A673 (cell line): Measurements from ENCODE around the gene CCDC57. TPM values are rescaled to one million over a fixed set of nuclear protein-coding genes. Genes with fewer than 3 reads are reported as not detected.

ENCODE experiments used
- BruUV-seq: library from RNA; stranded (reverse); fragments of 400-500 nt; replicated peaks from 2 replicates; lab custom pipeline; 2021; lab: Mats Ljungman, UMichigan
- CTCF ChIA-PET: fragments of 300-600 bp; sonication (Branson Sonifier 250); formaldehyde crosslinking; loops from one replicate; lab custom pipeline; 2022; ENCODE audit warnings: antibody characterized with exemption; lab: Charles Lee
- POLR2A ChIA-PET: fragments of 300-600 bp; sonication (Branson Sonifier 250); formaldehyde crosslinking; loops from one replicate; lab custom pipeline; 2022; ENCODE audit warnings: antibody characterized with exemption; ENCODE audit not compliant: low non-redundant PET; lab: Charles Lee
- DNase-seq: peaks from one replicate; pipeline ENCODE4 v3.0.0-alpha.2; 2015; ENCODE audit warnings: low spot score
- H3K27ac ChIP-seq: fragments of 200-600 bp; sonication (generic); 2 replicates; pipeline ENCODE4 v1.5.1; 2016; ENCODE audit warnings: mixed run types, low read depth, mild to moderate bottlenecking, mixed read lengths, antibody characterized with exemption, low read length; ENCODE audit not compliant: poor library complexity, severe bottlenecking
- H3K27me3 ChIP-seq: fragments of 200-600 bp; sonication (generic); replicated peaks from 2 replicates; pipeline ENCODE4 v1.6.1; 2017; ENCODE audit warnings: mixed run types, low read depth, mild to moderate bottlenecking, mixed read lengths, antibody characterized with exemption, low read length; ENCODE audit not compliant: insufficient read depth, poor library complexity
- H3K36me3 ChIP-seq: fragments of 200-600 bp; sonication (generic); 2 replicates; pipeline ENCODE4 v1.6.1; 2016; ENCODE audit warnings: mixed run types, mild to moderate bottlenecking, mixed read lengths, antibody characterized with exemption, low read length; ENCODE audit not compliant: insufficient read depth, poor library complexity, severe bottlenecking
- H3K4me1 ChIP-seq: fragments of 200-600 bp; sonication (generic); 2 replicates; pipeline ENCODE4 v1.6.1; 2017; ENCODE audit warnings: mixed run types, mild to moderate bottlenecking, mixed read lengths, antibody characterized with exemption, low read length; ENCODE audit not compliant: insufficient read depth, poor library complexity, severe bottlenecking
- H3K4me3 ChIP-seq: fragments of 200-600 bp; sonication (generic); 2 replicates; pipeline ENCODE4 v1.5.1; 2016; ENCODE audit warnings: low read depth, mixed run types, mild to moderate bottlenecking, mixed read lengths, low read length; ENCODE audit not compliant: poor library complexity, severe bottlenecking
- H3K9me3 ChIP-seq: fragments of 200-600 bp; sonication (generic); 2 replicates; pipeline ENCODE4 v1.6.1; 2016; ENCODE audit warnings: mixed run types, low read depth, mild to moderate bottlenecking, mixed read lengths, antibody characterized with exemption, low read length; ENCODE audit not compliant: poor library complexity, severe bottlenecking
- EZH2 ChIP-seq: fragments of 200-600 bp; sonication (generic); IDR thresholded peaks from 2 replicates; pipeline ENCODE4 v1.6.1; 2017; ENCODE audit warnings: borderline replicate concordance, low read depth, mild to moderate bottlenecking, mixed read lengths, antibody characterized with exemption, low read length; ENCODE audit not compliant: poor library complexity, severe bottlenecking
- intact Hi-C: fragments of 100-400 bp; cut with micrococcal nuclease; formaldehyde crosslinking; loops from one replicate; pipeline ENCODE4 v1.10.0; 2022; ENCODE audit not compliant: unreplicated experiment
- total RNA-seq: library from RNA; stranded (reverse); gene quantifications from 2 replicates; pipeline ENCODE4 v1.2.3, GENCODE V29; 2021
- TF ChIP-seq, protein P1 (sequence below): fragments of 300-800, 200-600 bp; sonication (generic); conservative IDR thresholded peaks from 2 replicates; pipeline ENCODE4 v1.5.1; 2017; ENCODE audit warnings: low read depth, mild to moderate bottlenecking, antibody characterized with exemption, low read length, moderate library complexity, mixed read lengths

CCDC57 gene
- total RNA-seq, 1 experiment from 2014 or later: 43.6 TPM

GRCh38 chr17:82055023-82055964 is 157.3 kb downstream of the CCDC57 start:
- POLR2A ChIA-PET: no interaction called here

GRCh38 chr17:82054351-82055022 is 158.2 kb downstream of the CCDC57 start:
- DNase-seq: no peak

More at GRCh38 chr17:82055023-82055964, 157.3 kb downstream of the CCDC57 start:
- CTCF ChIA-PET: interaction anchor here (0.6 kb wide), 1 partner anchor 151 kb away, joined by 4 read pairs; no protein-coding TSS in a partner anchor
- peak; percentile 49 for DNase-seq
- intact Hi-C loops: no loop called here
- Histone ChIP-seq H3K36me3 (peaks cover 53% of the 10 kb centered on the region), H3K27ac (no peak overlapping the region), H3K4me3 (no peak overlapping the region), H3K4me1 (peaks cover 9% of the 10 kb centered on the region), H3K27me3 (no peaks in the 10 kb centered on the region), H3K9me3 (no peaks in the 10 kb centered on the region)
- no peak for TF ChIP-seq EZH2
- TF ChIP-seq, protein P1, sequence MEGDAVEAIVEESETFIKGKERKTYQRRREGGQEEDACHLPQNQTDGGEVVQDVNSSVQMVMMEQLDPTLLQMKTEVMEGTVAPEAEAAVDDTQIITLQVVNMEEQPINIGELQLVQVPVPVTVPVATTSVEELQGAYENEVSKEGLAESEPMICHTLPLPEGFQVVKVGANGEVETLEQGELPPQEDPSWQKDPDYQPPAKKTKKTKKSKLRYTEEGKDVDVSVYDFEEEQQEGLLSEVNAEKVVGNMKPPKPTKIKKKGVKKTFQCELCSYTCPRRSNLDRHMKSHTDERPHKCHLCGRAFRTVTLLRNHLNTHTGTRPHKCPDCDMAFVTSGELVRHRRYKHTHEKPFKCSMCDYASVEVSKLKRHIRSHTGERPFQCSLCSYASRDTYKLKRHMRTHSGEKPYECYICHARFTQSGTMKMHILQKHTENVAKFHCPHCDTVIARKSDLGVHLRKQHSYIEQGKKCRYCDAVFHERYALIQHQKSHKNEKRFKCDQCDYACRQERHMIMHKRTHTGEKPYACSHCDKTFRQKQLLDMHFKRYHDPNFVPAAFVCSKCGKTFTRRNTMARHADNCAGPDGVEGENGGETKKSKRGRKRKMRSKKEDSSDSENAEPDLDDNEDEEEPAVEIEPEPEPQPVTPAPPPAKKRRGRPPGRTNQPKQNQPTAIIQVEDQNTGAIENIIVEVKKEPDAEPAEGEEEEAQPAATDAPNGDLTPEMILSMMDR: no peak
- BruUV-seq: no TSS peak

More at GRCh38 chr17:82054351-82055022, 158.2 kb downstream of the CCDC57 start:
- BruUV-seq: no TSS peak
- Histone ChIP-seq H3K36me3 (peaks cover 55% of the 10 kb centered on the region), H3K4me1 (peaks cover 9% of the 10 kb centered on the region), H3K27me3 (no peaks in the 10 kb centered on the region), H3K4me3 (no peak overlapping the region), H3K27ac (no peak overlapping the region), H3K9me3 (no peaks in the 10 kb centered on the region)
- POLR2A ChIA-PET: no interaction called here
- TF ChIP-seq, protein P1: no peak
- no peak for TF ChIP-seq EZH2
- CTCF ChIA-PET: no interaction called here
- intact Hi-C loops: no loop called here
